ENCODE measurements around the gene AOX1.
"Not testable (repeated sequence)": the region's sequence is repeated elsewhere in the genome, so short reads cannot be mapped to it uniquely, and the experiment has no call there.

AOX1 gene

GRCh38 chr2:200670313-200670712 lies 84.5 kb downstream of the AOX1 start:
- no peak for DNase-seq

GRCh38 chr2:200670751-200671150 lies 84.9 kb downstream of the AOX1 start:
- no peak for DNase-seq

- no peak for DNase-seq
Measured at GRCh38 chr2:200673191-200673590, 87.4 kb downstream of the AOX1 start.

- DNase-seq, result no peak
Measured at GRCh38 chr2:200674837-200675236, 89.0 kb downstream of the AOX1 start.

- no peak for DNase-seq
Measured at GRCh38 chr2:200677171-200677570, 91.4 kb downstream of the AOX1 start.

GRCh38 chr2:200677721-200678532 lies 92.1 kb downstream of the AOX1 start:
- no peak for DNase-seq

GRCh38 chr2:200679127-200679526 lies 93.3 kb downstream of the AOX1 start:
- DNase-seq, result no peak

GRCh38 chr2:200679535-200679934 lies 93.7 kb downstream of the AOX1 start:
- DNase-seq, result no peak

GRCh38 chr2:200681697-200682096 lies 95.9 kb downstream of the AOX1 start:
- DNase-seq, result no peak

GRCh38 chr2:200682407-200682806 lies 96.6 kb downstream of the AOX1 start:
- DNase-seq, result not testable (repeated sequence)

GRCh38 chr2:200687922-200688920 lies 102.4 kb downstream of the AOX1 start:
- no peak for DNase-seq

GRCh38 chr2:200689115-200689514 lies 103.3 kb downstream of the AOX1 start:
- no peak for DNase-seq

GRCh38 chr2:200693836-200694470 lies 108.1 kb downstream of the AOX1 start:
- no peak for DNase-seq

- no peak for DNase-seq
Measured at GRCh38 chr2:200695191-200695590, 109.4 kb downstream of the AOX1 start.

GRCh38 chr2:200695601-200696000 lies 109.8 kb downstream of the AOX1 start:
- DNase-seq, result no peak

- no peak for DNase-seq
Measured at GRCh38 chr2:200698217-200698616, 112.4 kb downstream of the AOX1 start.

- no peak for DNase-seq
Measured at GRCh38 chr2:200699310-200699709, 113.5 kb downstream of the AOX1 start.

- no peak for DNase-seq
Measured at GRCh38 chr2:200700856-200701255, 115.0 kb downstream of the AOX1 start.

- DNase-seq, result no peak
Measured at GRCh38 chr2:200702044-200702443, 116.2 kb downstream of the AOX1 start.

GRCh38 chr2:200702646-200703118 lies 116.9 kb downstream of the AOX1 start:
- no peak for DNase-seq

- DNase-seq, result peak; percentile 28
Measured at GRCh38 chr2:200703127-200703925, 117.5 kb downstream of the AOX1 start.

All from DMS 273 treated with DMSO at 0.1 percent for 48 hours (cell line).